GM12892 (cell line): ENCODE measurements around the gene PC.

Experiments
- POLR2A ChIP-seq: IDR thresholded peaks from 2 replicates; pipeline ENCODE4 v1.6.1; 2011; ENCODE audit warnings: low read depth, low read length, control low read depth
- POLR2AphosphoS5 ChIP-seq: IDR thresholded peaks from 2 replicates; pipeline ENCODE4 v1.6.1; 2011; ENCODE audit warnings: low read depth, low read length, control low read depth
- TAF1 ChIP-seq: IDR thresholded peaks from 2 replicates; pipeline ENCODE4 v1.6.1; 2011; ENCODE audit warnings: low read depth, mild to moderate bottlenecking, control low read depth, low read length, borderline replicate concordance

GRCh38 chr11:67006029-67006884 lies 48.1 kb upstream of the PC start:
- TF ChIP-seq POLR2A (no peak), TAF1 (no peak), POLR2AphosphoS5 (no peak)
